Central memory CD4-positive, alpha-beta T cell (primary cell): ENCODE measurements around the gene OR3A1.
"Not testable (repeated sequence)": the region's sequence is repeated elsewhere in the genome, so short reads cannot be mapped to it uniquely, and the experiment has no call there.

Source experiments
- DNase-seq: peaks from one replicate; pipeline ENCODE4 v3.0.0; 2022
- total RNA-seq, 3 experiments: gene quantifications; one replicate each; lab custom pipeline; 2026; lab: John Stamatoyannopoulos, UW

Gene OR3A1, protein sequence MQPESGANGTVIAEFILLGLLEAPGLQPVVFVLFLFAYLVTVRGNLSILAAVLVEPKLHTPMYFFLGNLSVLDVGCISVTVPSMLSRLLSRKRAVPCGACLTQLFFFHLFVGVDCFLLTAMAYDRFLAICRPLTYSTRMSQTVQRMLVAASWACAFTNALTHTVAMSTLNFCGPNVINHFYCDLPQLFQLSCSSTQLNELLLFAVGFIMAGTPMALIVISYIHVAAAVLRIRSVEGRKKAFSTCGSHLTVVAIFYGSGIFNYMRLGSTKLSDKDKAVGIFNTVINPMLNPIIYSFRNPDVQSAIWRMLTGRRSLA
- total RNA-seq = 0 to 0.53 (median 0.22) reads per million in 3 experiments

DNA sequence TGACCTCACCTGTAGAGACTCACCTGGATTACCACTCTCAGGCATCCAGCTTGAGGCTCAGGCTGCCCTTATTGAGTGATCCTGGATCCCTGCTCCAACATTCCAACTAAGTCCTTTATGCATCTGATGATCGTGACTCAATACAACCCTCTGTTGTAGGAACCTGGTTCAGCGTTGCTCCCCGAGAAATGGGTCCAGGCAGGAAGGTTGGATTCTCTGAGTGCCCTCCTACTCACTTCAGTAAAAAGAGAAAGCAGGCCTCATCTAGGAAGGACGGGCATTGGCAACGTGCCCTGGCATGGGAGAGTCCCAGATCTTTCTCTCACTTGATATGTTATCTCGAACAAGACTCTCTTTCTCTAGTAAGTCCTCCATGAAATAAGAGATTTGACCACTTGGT is at the start of gene OR3A1:
Gene OR3A1, minus strand, starts transcription at position 101 of the 400 bp plus-strand sequence. CDS start 5,778 bp downstream, outside the sequence.
- no peak for DNase-seq

DNA sequence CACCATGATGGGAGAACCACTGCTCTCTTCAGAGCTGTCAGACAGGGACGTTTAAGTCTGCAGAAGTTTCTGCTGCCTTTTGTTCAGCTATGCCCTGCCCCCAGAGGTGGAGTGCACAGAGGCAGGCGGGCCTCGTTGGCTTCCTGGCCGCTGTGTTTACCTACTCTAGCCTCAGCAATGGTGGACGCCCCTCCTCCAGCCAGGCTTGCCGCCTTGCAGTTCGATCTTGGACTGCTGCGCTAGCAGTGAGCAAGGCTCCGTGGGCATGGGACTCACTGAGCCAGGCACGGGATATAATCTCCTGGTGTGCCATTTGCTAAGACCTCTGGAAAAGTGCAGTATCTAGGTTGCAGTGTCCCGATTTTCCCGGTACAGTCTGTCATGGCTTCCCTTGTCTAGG is 44.6 kb upstream of the OR3A1 start:
- DNase-seq = not testable (repeated sequence)

DNA sequence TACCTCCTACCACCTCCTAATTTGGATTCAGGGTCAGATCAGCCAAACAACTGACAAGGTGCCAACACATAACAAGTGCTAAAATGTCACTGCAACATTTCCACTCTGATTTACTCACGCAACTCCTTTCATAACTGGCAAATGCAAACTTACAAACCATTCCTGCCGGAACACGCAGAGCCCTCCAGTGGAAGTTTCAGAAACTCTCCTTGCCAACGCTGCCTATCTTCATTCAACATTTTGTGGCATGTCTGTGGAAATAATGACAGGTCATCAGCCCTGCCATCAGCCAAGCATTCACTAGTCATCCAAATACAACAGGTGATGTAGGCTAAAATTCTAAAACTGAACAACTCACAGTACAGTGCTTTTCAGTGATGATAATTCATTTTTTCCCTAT is 37.7 kb upstream of the OR3A1 start:
- no peak for DNase-seq

DNA sequence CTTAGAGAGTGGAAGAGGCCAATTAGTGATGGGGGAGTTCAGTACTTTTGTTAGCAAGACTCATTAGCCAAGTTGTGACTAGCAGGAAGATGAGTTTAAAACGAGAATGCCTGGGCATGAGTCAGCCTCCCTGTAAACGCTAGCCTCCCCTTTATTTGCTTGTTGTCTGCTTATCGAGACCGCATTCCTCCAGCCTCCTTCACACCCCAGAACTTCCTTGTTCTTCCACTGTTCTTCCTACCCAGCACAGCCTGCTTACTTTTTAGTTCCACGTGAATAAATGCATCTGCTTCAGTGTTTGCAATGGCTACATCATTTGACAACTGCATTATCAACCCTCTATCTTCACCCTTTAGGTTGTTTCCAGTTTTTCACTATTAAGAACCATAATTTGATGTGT is 20.2 kb upstream of the OR3A1 start:
- no peak for DNase-seq

DNA sequence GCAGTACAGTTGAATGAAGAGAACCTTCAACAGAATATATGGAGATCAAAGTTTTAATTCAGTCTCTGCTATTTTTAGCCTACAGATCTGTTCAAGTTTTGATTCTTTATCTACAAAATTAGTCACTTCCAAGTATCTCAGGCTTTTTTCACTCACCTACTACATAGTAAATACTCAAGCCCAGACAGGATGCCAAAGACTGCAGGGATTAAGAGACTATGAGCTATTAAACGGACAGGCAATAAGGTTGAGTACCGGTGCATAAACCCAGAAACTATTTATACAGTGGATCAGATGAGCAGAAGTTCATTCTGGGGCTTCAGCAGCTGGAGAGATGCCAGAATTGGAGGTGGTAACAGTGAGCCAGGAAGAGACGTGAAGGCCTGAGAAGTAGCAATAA is 18.7 kb upstream of the OR3A1 start:
- DNase-seq = no peak

DNA sequence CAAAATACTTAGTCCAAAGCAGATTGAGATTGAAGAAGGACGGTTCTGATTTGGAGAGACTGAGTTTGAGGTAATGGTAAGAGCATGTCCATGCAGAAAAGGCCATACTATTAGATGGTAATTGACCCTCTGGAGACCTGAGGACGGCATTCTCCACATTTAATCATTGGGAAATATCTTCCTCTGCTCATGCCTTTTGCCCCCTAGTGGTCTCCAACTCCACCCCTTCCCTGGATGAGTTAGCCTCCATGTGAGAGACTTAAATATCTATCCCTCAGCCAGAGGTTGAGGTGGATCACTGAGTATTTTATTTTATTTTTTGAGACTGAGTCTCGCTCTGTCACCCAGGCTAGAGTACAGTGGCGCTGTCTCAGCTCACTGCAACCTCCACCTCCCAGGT is 10.4 kb upstream of the OR3A1 start:
- DNase-seq = no peak

DNA sequence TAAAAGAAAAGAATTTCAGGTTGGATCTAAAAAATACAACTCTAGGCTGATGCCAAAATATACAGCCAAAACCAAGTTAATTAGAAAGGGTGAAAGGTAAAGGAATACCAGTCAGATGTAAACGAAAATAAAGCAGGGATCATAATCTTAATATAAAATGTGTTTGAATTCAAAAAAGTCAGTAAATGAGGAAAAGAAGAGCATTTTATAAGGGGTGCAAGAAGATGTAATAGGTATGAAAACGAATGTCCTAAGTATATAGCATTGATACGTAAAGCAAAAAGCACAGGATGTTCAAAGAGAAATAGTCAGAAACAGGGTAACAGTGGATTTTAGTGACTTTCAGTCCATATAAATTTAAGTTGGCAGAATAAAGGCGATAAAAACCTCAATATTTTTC is 2.5 kb downstream of the OR3A1 start:
- DNase-seq = no peak

DNA sequence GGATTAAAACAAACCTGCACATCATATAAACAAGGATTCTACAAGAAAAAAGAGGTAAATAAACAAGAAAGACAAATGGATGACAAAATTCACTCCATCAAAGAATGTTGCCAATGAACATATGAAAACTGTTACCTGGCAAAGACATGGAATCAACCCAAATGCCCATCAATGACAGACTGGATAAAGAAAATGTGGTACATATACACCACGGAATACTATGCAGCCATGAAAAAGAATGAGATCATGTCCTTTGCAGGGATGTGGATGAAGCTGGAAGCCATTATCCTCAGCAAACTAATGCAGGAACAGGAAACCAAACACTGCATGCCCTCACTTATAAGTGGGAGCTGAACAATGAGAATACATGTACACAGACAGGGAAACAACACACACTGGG is 4.6 kb downstream of the OR3A1 start:
- DNase-seq = not testable (repeated sequence)

DNA sequence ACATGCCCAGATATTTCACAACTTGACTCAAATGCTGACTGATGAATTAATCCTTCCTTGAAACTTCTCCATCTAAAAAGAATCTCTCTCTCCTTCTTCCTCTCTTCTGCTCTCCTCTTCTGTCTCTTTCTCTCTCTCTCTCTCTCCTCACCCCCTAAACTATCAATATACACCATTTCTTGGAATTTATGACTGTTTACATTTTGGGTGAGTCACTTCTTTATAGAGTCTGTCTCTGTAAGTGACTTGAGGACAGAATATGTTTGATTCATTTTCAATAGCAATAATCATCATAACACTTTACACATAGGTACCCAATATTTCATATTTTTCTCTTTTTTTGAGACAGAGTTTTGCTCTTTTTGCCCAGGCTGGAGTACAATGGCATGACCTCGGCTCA is 15.3 kb downstream of the OR3A1 start:
- DNase-seq = no peak

DNA sequence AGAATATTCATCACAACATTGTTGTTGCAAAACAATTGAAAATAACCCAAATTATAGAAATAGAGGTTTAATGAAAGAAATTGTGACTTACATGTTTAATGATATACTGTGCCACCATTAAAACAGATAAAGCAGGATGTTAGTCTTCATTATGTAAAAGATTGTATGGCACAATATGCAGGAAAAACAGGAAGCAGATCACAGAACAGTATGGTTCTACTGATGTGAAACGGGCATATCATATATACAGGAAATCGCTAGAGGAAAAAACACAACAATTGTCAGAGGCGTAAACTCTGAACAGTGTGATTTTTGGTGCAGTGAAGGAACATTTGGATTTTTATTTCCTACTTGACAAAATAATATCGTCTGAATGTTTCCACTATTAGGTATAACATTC is 22.0 kb downstream of the OR3A1 start:
- no peak for DNase-seq

DNA sequence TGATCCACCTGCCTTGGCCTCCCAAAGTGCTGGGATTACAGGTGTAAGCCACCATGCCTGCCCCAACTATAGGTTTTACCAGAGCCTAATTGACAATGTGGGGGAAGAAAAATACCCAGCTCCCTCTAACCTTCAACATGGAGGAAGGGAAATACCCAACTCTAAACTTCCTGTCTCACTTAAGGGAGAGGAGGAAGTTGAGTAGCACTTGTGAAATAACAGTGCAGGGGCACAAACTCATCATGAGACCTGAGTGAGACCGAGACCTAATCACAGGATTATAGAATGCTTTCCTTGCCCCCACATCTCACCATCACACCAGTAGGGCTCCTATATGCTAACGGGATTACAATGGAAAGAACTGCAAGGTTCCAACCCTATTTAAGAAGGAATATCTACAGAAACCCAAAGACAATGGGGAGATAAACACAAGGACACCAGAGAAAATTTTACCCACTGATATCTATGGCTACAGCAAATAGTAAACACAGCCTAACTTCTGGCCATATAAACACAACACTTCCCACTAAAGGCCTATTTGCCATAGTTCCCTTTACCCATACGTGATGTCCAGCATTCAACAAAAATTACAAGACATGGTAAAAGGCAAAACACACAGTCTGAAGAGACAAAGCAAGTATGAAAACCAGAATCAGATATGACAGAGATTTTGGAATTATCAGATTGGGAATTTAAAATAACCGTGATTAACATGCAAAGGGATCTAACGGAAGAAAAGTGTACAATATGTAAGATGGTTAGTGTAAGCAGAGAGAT is 26.9 kb downstream of the OR3A1 start:
- DNase-seq = no peak

DNA sequence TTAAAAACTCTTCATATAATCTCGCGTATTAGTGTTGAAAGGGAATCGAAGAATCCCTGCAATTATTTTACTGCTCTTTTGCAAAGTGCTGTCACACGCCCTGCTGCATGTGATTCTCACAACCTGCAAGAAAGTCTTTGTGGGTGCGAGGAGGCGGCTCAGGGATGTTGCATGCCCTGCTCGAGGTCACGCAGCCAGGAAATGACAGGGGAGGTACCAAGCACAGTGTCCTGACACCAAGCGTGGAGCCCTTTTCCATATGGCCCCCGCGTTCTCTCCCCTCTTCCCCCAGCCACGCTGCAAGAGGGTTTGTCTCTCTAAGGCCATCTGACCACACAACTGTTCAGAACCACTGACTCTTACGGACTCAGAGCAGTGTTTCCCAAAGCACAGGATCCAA is 37.6 kb downstream of the OR3A1 start:
- no peak for DNase-seq

DNA sequence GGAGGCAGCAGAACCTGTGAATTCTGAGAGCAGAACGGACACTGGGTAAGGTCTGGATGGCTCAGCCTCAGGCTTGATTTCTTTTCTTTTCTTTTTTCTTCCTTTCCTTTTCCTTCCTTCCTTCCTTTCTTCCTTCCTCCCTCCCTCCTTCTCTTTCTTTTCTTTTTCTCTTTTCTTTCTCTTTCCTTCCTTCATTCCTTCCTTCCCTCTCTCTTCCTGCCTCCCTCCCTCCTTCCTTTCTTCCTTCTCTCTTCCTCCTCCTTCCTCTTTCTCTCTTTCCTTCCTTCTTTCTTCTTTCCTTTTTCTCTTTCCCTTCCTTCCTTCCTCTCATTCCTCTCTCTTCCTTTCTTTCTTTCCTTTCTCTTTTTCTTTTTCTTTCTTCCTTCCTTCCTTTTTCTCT is 38.0 kb downstream of the OR3A1 start:
- no peak for DNase-seq

DNA sequence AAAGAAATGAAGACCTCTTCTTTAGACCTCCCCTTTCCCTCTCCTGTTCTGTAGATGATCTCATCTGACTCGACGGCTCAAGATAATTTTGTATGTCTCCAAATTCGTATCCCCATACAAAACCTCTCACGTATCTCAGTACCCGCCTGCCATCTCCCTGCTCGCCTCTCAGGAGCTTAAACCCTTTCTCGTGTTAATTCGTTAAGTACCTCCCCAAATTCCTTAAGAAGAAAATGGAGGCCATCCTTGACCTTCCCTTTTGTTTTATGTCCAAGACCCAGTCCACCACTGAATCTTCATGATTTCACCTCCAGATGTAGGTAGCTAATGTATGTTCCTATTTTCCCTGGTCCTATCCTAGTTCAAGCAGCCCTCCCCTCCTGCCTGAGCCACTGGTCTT is 41.6 kb downstream of the OR3A1 start:
- DNase-seq = no peak

DNA sequence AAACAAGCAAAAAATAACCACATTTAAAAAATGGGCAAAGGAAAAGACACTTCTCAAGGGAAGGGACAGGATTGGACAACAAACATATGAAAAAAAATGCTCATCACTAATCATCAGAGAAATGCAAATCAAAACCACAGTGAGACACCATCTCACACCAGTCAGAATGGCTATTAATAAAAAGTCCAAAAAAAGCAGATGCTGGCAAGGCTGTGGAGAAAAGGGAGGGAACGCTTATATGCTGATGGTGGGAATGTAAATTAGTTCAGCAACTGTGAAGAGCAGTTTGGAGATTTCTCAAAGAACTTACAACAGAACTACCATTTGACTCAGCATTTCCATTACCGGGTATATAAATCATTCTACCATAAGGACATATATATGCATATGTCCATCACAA is 49.1 kb downstream of the OR3A1 start:
- not testable (repeated sequence) for DNase-seq

DNA sequence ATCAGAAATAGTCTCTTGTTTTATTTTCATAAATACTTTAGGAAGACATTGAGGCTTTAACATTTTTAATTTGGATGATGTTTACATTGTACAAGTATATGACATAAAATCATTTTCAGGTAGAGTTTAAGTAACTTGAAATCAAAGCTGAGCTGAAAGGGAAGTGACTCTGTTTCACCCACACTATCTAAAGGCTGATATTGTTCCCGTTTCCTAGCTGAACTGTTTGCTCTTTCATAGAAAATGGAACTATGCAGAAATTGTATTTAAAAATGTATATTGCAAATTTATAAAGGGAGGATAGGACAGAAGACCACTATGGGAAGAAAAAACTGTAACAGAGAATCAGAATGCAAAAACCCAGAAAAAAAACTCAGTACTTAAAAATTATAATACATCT is 53.3 kb downstream of the OR3A1 start:
- not testable (repeated sequence) for DNase-seq

DNA sequence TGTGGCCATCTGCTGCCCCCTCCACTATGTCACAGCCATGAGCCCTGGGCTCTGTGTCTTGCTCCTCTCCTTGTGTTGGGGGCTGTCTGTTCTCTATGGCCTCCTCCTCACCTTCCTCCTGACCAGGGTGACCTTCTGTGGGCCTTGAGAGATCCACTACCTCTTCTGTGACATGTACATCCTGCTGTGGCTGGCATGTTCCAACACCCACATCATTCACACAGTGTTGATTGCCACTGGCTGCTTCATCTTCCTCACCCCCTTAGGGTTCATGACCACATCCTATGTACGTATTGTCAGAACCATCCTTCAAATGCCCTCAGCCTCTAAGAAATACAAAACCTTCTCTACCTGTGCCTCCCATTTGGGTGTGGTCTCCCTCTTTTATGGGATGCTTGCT is 57.1 kb downstream of the OR3A1 start:
- not testable (repeated sequence) for DNase-seq
